Activated T-helper 2 cell treated with anti-CD3 and anti-CD28 coated beads, Interferon-gamma antibody, Interleukin-2, Interleukin-4, amounts not matched to agents 10 μg/mL and 5 μg/mL and 100 μg/mL, durations not matched to agents 14 hours and 24 hours and 36 hours (primary cell): ENCODE results near the gene SHOC2. TPM values are rescaled to one million over a fixed set of nuclear protein-coding genes. Genes with fewer than 3 reads are reported as not detected.

Experiments used
- DNase-seq: peaks from one replicate; pipeline ENCODE4 v3.0.0; 2021; ENCODE audit warnings: low spot score
- H3K27ac Mint-ChIP-seq: one replicate; pipeline ENCODE4 v1.8.0; 2021; ENCODE audit warnings: mixed read lengths
- H3K27me3 Mint-ChIP-seq: one replicate; pipeline ENCODE4 v1.8.0; 2021; ENCODE audit warnings: low read depth, mixed read lengths
- H3K36me3 Mint-ChIP-seq: one replicate; pipeline ENCODE4 v1.8.0; 2021; ENCODE audit warnings: low read depth, mixed read lengths
- H3K4me1 Mint-ChIP-seq: one replicate; pipeline ENCODE4 v1.8.0; 2021; ENCODE audit warnings: low read depth, mixed read lengths
- H3K4me3 Mint-ChIP-seq: one replicate; pipeline ENCODE4 v1.8.0; 2021; ENCODE audit warnings: low read depth, mild to moderate bottlenecking, moderate library complexity, mixed read lengths
- H3K9me3 Mint-ChIP-seq: one replicate; pipeline ENCODE4 v1.8.0; 2021; ENCODE audit warnings: mixed read lengths
- intact Hi-C: fragments of 100-400 bp; cut with micrococcal nuclease; formaldehyde crosslinking; loops from one replicate; pipeline ENCODE4 v1.15.1; 2023
- total RNA-seq: library from RNA; stranded (reverse); gene quantifications from 2 replicates; pipeline ENCODE4 v1.2.3, GENCODE V29; 2022

Gene SHOC2
- total RNA-seq, 1 donor from 2014 or later = 44.3 TPM

GRCh38 chr10:110883924-110884323 lies 35.5 kb upstream of the SHOC2 start:
- Mint-ChIP-seq H3K27me3 (no peaks in the 10 kb centered on the region), H3K4me3 (peak overlapping the region; percentile 33), H3K4me1 (peaks cover 29% of the 10 kb centered on the region), H3K27ac (peak overlapping the region; percentile 20), H3K9me3 (no peaks in the 10 kb centered on the region), H3K36me3 (peaks cover 61% of the 10 kb centered on the region)
- intact Hi-C loops = no loop called here
- DNase-seq = no peak

- Mint-ChIP-seq H3K4me3 (no peak overlapping the region), H3K36me3 (peaks cover 67% of the 10 kb centered on the region), H3K27ac (no peak overlapping the region), H3K4me1 (peaks cover 20% of the 10 kb centered on the region), H3K27me3 (no peaks in the 10 kb centered on the region), H3K9me3 (no peaks in the 10 kb centered on the region)
- intact Hi-C loops = no loop called here
- no peak for DNase-seq
These were observed 33.3 kb upstream of the SHOC2 start for GRCh38 chr10:110885932-110886674.

- Mint-ChIP-seq H3K4me1 (peaks cover 19% of the 10 kb centered on the region), H3K9me3 (no peaks in the 10 kb centered on the region), H3K27me3 (no peaks in the 10 kb centered on the region), H3K27ac (no peak overlapping the region), H3K36me3 (peaks cover 58% of the 10 kb centered on the region), H3K4me3 (no peak overlapping the region)
- intact Hi-C loops = no loop called here
- DNase-seq = no peak
These were observed 31.8 kb upstream of the SHOC2 start for GRCh38 chr10:110887560-110887959.

- no peak for DNase-seq
- H3K27ac Mint-ChIP-seq = no peak overlapping the region
- H3K9me3 Mint-ChIP-seq = no peaks in the 10 kb centered on the region
- H3K36me3 Mint-ChIP-seq = peaks cover 53% of the 10 kb centered on the region
- peaks cover 6% of the 10 kb centered on the region for H3K4me1 Mint-ChIP-seq
- no peaks in the 10 kb centered on the region for H3K27me3 Mint-ChIP-seq
- no peak overlapping the region for H3K4me3 Mint-ChIP-seq
- intact Hi-C loops = loop anchor here (1.0 to 5.0 kb wide), 3 partner anchors 90 to 282 kb away; no protein-coding TSS in a partner anchor
These were observed 26.7 kb upstream of the SHOC2 start for GRCh38 chr10:110892602-110893288.

- intact Hi-C loops = loop anchor here (1.0 to 5.0 kb wide), 3 partner anchors 91 to 283 kb away; no protein-coding TSS in a partner anchor
These were observed 25.7 kb upstream of the SHOC2 start for GRCh38 chr10:110893559-110894179.

GRCh38 chr10:110897184-110897583 lies 22.2 kb upstream of the SHOC2 start:
- peaks cover 64% of the 10 kb centered on the region for H3K36me3 Mint-ChIP-seq
- DNase-seq = no peak
- intact Hi-C loops = no loop called here
- no peak overlapping the region for H3K4me3 Mint-ChIP-seq
- no peaks in the 10 kb centered on the region for H3K27me3 Mint-ChIP-seq
- H3K9me3 Mint-ChIP-seq = no peaks in the 10 kb centered on the region
- H3K27ac Mint-ChIP-seq = no peak overlapping the region
- H3K4me1 Mint-ChIP-seq = peaks cover 11% of the 10 kb centered on the region

More at GRCh38 chr10:110893559-110894179, 25.7 kb upstream of the SHOC2 start:
- H3K4me1 Mint-ChIP-seq = peaks cover 6% of the 10 kb centered on the region
- no peak overlapping the region for H3K4me3 Mint-ChIP-seq
- no peaks in the 10 kb centered on the region for H3K27me3 Mint-ChIP-seq
- H3K27ac Mint-ChIP-seq = no peak overlapping the region
- H3K36me3 Mint-ChIP-seq = peaks cover 59% of the 10 kb centered on the region
- no peaks in the 10 kb centered on the region for H3K9me3 Mint-ChIP-seq
- no peak for DNase-seq

GRCh38 chr10:110898391-110898790 lies 21.0 kb upstream of the SHOC2 start:
- intact Hi-C loops = no loop called here
- DNase-seq = no peak
- Mint-ChIP-seq H3K9me3 (no peaks in the 10 kb centered on the region), H3K27me3 (no peaks in the 10 kb centered on the region), H3K36me3 (peaks cover 65% of the 10 kb centered on the region), H3K4me3 (no peak overlapping the region), H3K27ac (no peak overlapping the region), H3K4me1 (peaks cover 21% of the 10 kb centered on the region)

- peaks cover 20% of the 10 kb centered on the region for H3K4me1 Mint-ChIP-seq
These were observed 18.4 kb upstream of the SHOC2 start for GRCh38 chr10:110900983-110901382.

GRCh38 chr10:110901954-110902819 lies 17.2 kb upstream of the SHOC2 start:
- Mint-ChIP-seq H3K27ac (no peak overlapping the region), H3K9me3 (no peaks in the 10 kb centered on the region), H3K27me3 (no peaks in the 10 kb centered on the region), H3K4me3 (no peak overlapping the region), H3K4me1 (peaks cover 20% of the 10 kb centered on the region), H3K36me3 (peaks cover 49% of the 10 kb centered on the region)
- intact Hi-C loops = loop anchor here (2.0 kb wide), 1 partner anchor 17 kb away; the partner anchor contains the start of genes BBIP1 and SHOC2
- DNase-seq = no peak

More at GRCh38 chr10:110900983-110901382, 18.4 kb upstream of the SHOC2 start:
- no peak overlapping the region for H3K4me3 Mint-ChIP-seq
- no peak for DNase-seq
- H3K9me3 Mint-ChIP-seq = no peaks in the 10 kb centered on the region
- H3K36me3 Mint-ChIP-seq = peaks cover 55% of the 10 kb centered on the region
- intact Hi-C loops = no loop called here
- H3K27ac Mint-ChIP-seq = no peak overlapping the region
- no peaks in the 10 kb centered on the region for H3K27me3 Mint-ChIP-seq

- no peak for DNase-seq
- peaks cover 40% of the 10 kb centered on the region for H3K36me3 Mint-ChIP-seq
- H3K27ac Mint-ChIP-seq = peak overlapping the region; percentile 1
- no peaks in the 10 kb centered on the region for H3K27me3 Mint-ChIP-seq
- peaks cover 22% of the 10 kb centered on the region for H3K4me1 Mint-ChIP-seq
- intact Hi-C loops = loop anchor here (2.0 kb wide), 1 partner anchor 15 kb away; the partner anchor contains the start of genes BBIP1 and SHOC2
- no peaks in the 10 kb centered on the region for H3K9me3 Mint-ChIP-seq
- H3K4me3 Mint-ChIP-seq = no peak overlapping the region
These were observed 15.8 kb upstream of the SHOC2 start for GRCh38 chr10:110903280-110904278.

- intact Hi-C loops = no loop called here
- no peaks in the 10 kb centered on the region for H3K27me3 Mint-ChIP-seq
- no peaks in the 10 kb centered on the region for H3K9me3 Mint-ChIP-seq
- no peak overlapping the region for H3K27ac Mint-ChIP-seq
- H3K4me3 Mint-ChIP-seq = no peak overlapping the region
- DNase-seq = no peak
- peaks cover 6% of the 10 kb centered on the region for H3K4me1 Mint-ChIP-seq
- H3K36me3 Mint-ChIP-seq = peaks cover 14% of the 10 kb centered on the region
These were observed 9.3 kb upstream of the SHOC2 start for GRCh38 chr10:110910138-110910537.
